Activated CD4-positive, CD25-positive, alpha-beta regulatory T cell treated with anti-CD3 and anti-CD28 coated beads, Interleukin-2, amount 50 U/mL, for 72 hours (primary cell): ENCODE data around the gene OTX2.

ENCODE experiments used
- DNase-seq: peaks from one replicate; pipeline ENCODE4 v3.0.0; 2021

OTX2 gene

GRCh38 chr14:56810147-56810719, at the start of gene OTX2:
Gene OTX2 (minus strand): TSS chr14:56810479. CDS start chr14:56805456, 5,023 bp downstream.
- DNase-seq = no peak

- DNase-seq = no peak
Observed at GRCh38 chr14:56858422-56858821, 48.1 kb upstream of the OTX2 start.

GRCh38 chr14:56857216-56857615, 46.9 kb upstream of the OTX2 start:
- no peak for DNase-seq

GRCh38 chr14:56855891-56856461, 45.7 kb upstream of the OTX2 start:
- no peak for DNase-seq

GRCh38 chr14:56854325-56854724, 44.0 kb upstream of the OTX2 start:
- DNase-seq = no peak

GRCh38 chr14:56846970-56847930, 37.0 kb upstream of the OTX2 start:
- no peak for DNase-seq

GRCh38 chr14:56844406-56845002, 34.2 kb upstream of the OTX2 start:
- no peak for DNase-seq

- DNase-seq = no peak
Observed at GRCh38 chr14:56841611-56842010, 31.3 kb upstream of the OTX2 start.

- no peak for DNase-seq
Observed at GRCh38 chr14:56840221-56840620, 29.9 kb upstream of the OTX2 start.

- DNase-seq = no peak
Observed at GRCh38 chr14:56829151-56829550, 18.9 kb upstream of the OTX2 start.

GRCh38 chr14:56826214-56826613, 15.9 kb upstream of the OTX2 start:
- DNase-seq = no peak

GRCh38 chr14:56821805-56822610, 11.7 kb upstream of the OTX2 start:
- DNase-seq = no peak

- no peak for DNase-seq
Observed at GRCh38 chr14:56821177-56821576, 10.9 kb upstream of the OTX2 start.

- DNase-seq = no peak
Observed at GRCh38 chr14:56817396-56817921, 7.2 kb upstream of the OTX2 start.

GRCh38 chr14:56816574-56817391, 6.5 kb upstream of the OTX2 start:
- DNase-seq = no peak

GRCh38 chr14:56815745-56816144, 5.5 kb upstream of the OTX2 start:
- DNase-seq = no peak

GRCh38 chr14:56814969-56815700, 4.9 kb upstream of the OTX2 start:
- no peak for DNase-seq

- no peak for DNase-seq
Observed at GRCh38 chr14:56814519-56814959, 4.3 kb upstream of the OTX2 start.

- no peak for DNase-seq
Observed at GRCh38 chr14:56813143-56813551, 2.9 kb upstream of the OTX2 start.

GRCh38 chr14:56812364-56813141, 2.3 kb upstream of the OTX2 start:
- no peak for DNase-seq
